DOHH2 (cell line): ENCODE measurements around the gene CAPZA2.

Experiments used
- H3F3A ChIP-seq: fragments of 200-600 bp; sonication (generic), shearing (Covaris generic); 2 replicates; pipeline ENCODE4 v1.6.0; 2016; ENCODE audit warnings: antibody characterized with exemption, mild to moderate bottlenecking; ENCODE audit not compliant: control insufficient read depth, insufficient read depth
- H3K27ac ChIP-seq: fragments of 200-600 bp; sonication (generic); 2 replicates; pipeline ENCODE4 v1.5.1; 2014; ENCODE audit warnings: low read depth, mild to moderate bottlenecking, low read length, moderate library complexity
- H3K27me3 ChIP-seq: fragments of 200-600 bp; sonication (generic); 2 replicates; pipeline ENCODE4 v1.6.1; 2014; ENCODE audit warnings: mild to moderate bottlenecking, low read length, mixed read lengths; ENCODE audit not compliant: control insufficient read depth
- H3K36me3 ChIP-seq: fragments of 200-600 bp; sonication (generic); 2 replicates; pipeline ENCODE4 v1.6.1; 2014; ENCODE audit warnings: mild to moderate bottlenecking, low read length, moderate library complexity, mixed read lengths; ENCODE audit not compliant: control insufficient read depth
- H3K4me1 ChIP-seq: fragments of 200-600 bp; sonication (generic); 2 replicates; pipeline ENCODE4 v1.6.1; 2014; ENCODE audit warnings: mild to moderate bottlenecking, low read length, mixed read lengths; ENCODE audit not compliant: control insufficient read depth
- H3K4me2 ChIP-seq: fragments of 200-600 bp; sonication (generic); 2 replicates; pipeline ENCODE4 v1.6.0; 2014; ENCODE audit warnings: mild to moderate bottlenecking, low read length, moderate library complexity
- H3K4me3 ChIP-seq: fragments of 200-600 bp; sonication (generic); 2 replicates; pipeline ENCODE4 v1.5.1; 2014; ENCODE audit warnings: mild to moderate bottlenecking, low read length, mixed read lengths
- H3K79me2 ChIP-seq: fragments of 200-600 bp; sonication (generic); 2 replicates; pipeline ENCODE4 v1.6.1; 2014; ENCODE audit warnings: mild to moderate bottlenecking, low read length, mixed read lengths; ENCODE audit not compliant: control insufficient read depth
- H3K9me2 ChIP-seq: fragments of 200-600 bp; sonication (generic); replicated peaks from 2 replicates; pipeline ENCODE4 v1.6.1; 2014; ENCODE audit warnings: mild to moderate bottlenecking, low read length, mixed read lengths; ENCODE audit not compliant: control insufficient read depth
- H3K9me3 ChIP-seq: fragments of 200-600 bp; sonication (generic); 2 replicates; pipeline ENCODE4 v1.6.1; 2014; ENCODE audit warnings: antibody characterized with exemption, low read length, mixed read lengths; ENCODE audit not compliant: control insufficient read depth, insufficient read depth
- H4K20me1 ChIP-seq: fragments of 200-600 bp; sonication (generic); 2 replicates; pipeline ENCODE4 v1.6.0; 2014; ENCODE audit warnings: low read depth, mild to moderate bottlenecking, antibody characterized with exemption, low read length, moderate library complexity; ENCODE audit not compliant: control insufficient read depth, insufficient read depth
- CTCF ChIP-seq: fragments of 200-600 bp; sonication (generic); IDR thresholded peaks from one replicate; pipeline ENCODE4 v1.5.1; 2014; ENCODE audit warnings: antibody characterized with exemption, mild to moderate bottlenecking, low read depth, low read length; ENCODE audit not compliant: poor library complexity, severe bottlenecking
- EZH2phosphoT487 ChIP-seq: fragments of 200-600 bp; sonication (generic); IDR thresholded peaks from 2 replicates; pipeline ENCODE4 v1.6.1; 2017; ENCODE audit warnings: borderline replicate concordance, mild to moderate bottlenecking, antibody characterized with exemption, low read length, moderate library complexity, mixed read lengths

The CAPZA2 gene

GRCh38 chr7:116899308-116899707 lies 36.9 kb downstream of the CAPZA2 start:
- H3K36me3 ChIP-seq, result peaks cover 74% of the 10 kb centered on the region
- peaks cover 11% of the 10 kb centered on the region for H3K79me2 ChIP-seq

GRCh38 chr7:116901143-116901542 lies 38.8 kb downstream of the CAPZA2 start:
- H3K36me3 ChIP-seq, result peaks cover 71% of the 10 kb centered on the region
- H3K4me1 ChIP-seq, result no peaks in the 10 kb centered on the region
- H3K9me3 ChIP-seq, result no peaks in the 10 kb centered on the region
- no peaks in the 10 kb centered on the region for H3K27me3 ChIP-seq
- H3K27ac ChIP-seq, result no peak overlapping the region
- H3K4me3 ChIP-seq, result no peak overlapping the region
- H4K20me1 ChIP-seq, result no peaks in the 10 kb centered on the region
- H3K9me2 ChIP-seq, result no peaks in the 10 kb centered on the region
- no peak overlapping the region for H3K4me2 ChIP-seq
- TF ChIP-seq EZH2phosphoT487 (no peak), CTCF (no peak)
- H3K79me2 ChIP-seq, result 0 out of 2 replicates have a peak, but pooled peaks cover 5% of the 10 kb centered on the region
- no peaks in the 10 kb centered on the region for H3F3A ChIP-seq

More at GRCh38 chr7:116899308-116899707, 36.9 kb downstream of the CAPZA2 start:
- Histone ChIP-seq H3K9me3 (no peaks in the 10 kb centered on the region), H3K27ac (no peak overlapping the region), H3K4me1 (no peaks in the 10 kb centered on the region), H3F3A (no peaks in the 10 kb centered on the region), H3K9me2 (no peaks in the 10 kb centered on the region), H4K20me1 (no peaks in the 10 kb centered on the region), H3K4me3 (no peak overlapping the region), H3K4me2 (no peak overlapping the region), H3K27me3 (no peaks in the 10 kb centered on the region)
- TF ChIP-seq EZH2phosphoT487 (no peak), CTCF (no peak)

- H3K36me3 ChIP-seq, result peaks cover 74% of the 10 kb centered on the region
- H3K9me2 ChIP-seq, result no peaks in the 10 kb centered on the region
Observed at GRCh38 chr7:116902867-116903266, 40.5 kb downstream of the CAPZA2 start.

More at GRCh38 chr7:116902867-116903266, 40.5 kb downstream of the CAPZA2 start:
- H4K20me1 ChIP-seq, result no peaks in the 10 kb centered on the region
- H3K4me2 ChIP-seq, result no peak overlapping the region
- no peaks in the 10 kb centered on the region for H3K4me1 ChIP-seq
- H3K27me3 ChIP-seq, result no peaks in the 10 kb centered on the region
- H3K9me3 ChIP-seq, result no peaks in the 10 kb centered on the region
- 0 out of 2 replicates have a peak, but pooled peaks cover 3% of the 10 kb centered on the region for H3K79me2 ChIP-seq
- TF ChIP-seq CTCF (no peak), EZH2phosphoT487 (no peak)
- no peak overlapping the region for H3K27ac ChIP-seq
- no peak overlapping the region for H3K4me3 ChIP-seq
- H3F3A ChIP-seq, result no peaks in the 10 kb centered on the region
